ENCODE measurements around the gene USP19.

GRCh38 chr3:49158103-49158709 lies 37.6 kb upstream of the USP19 start:
- TF ChIP-seq CTCF (IDR thresholded peaks at IDR 0.05) (peak in 5 of 6 experiments; percentile 21 to 76 (median 66)), POLR2A (IDR thresholded peaks at IDR 0.05) (no peak)
